Tibial nerve (tissue), 4 donors: Measurements from ENCODE around the gene ZNF746. TPM values are rescaled to one million over a fixed set of nuclear protein-coding genes. Genes with fewer than 3 reads are reported as not detected.

Experiments
- DNase-seq, 2 donors: peaks; one replicate each; pipeline ENCODE4 v3.0.0-alpha.2; 2019; ENCODE audit warnings: low spot score in 2 of 2
- H3K27ac ChIP-seq, 4 donors: fragments of 200-600 bp; sonication (generic) in 3 of 4; one replicate each; pipeline ENCODE4 v1.5.1; 2017 to 2019; ENCODE audit warnings: mild to moderate bottlenecking in 1 of 4
- H3K27me3 ChIP-seq, 2 donors: fragments of 200-600 bp; sonication (generic) in 1 of 2; one replicate each; pipeline versions ENCODE4 v1.5.1 to v1.6.0; 2017 to 2019
- H3K36me3 ChIP-seq, 3 donors: fragments of 200-600 bp; sonication (generic); one replicate each; pipeline ENCODE4 v1.5.1; 2018 to 2019
- H3K4me1 ChIP-seq, 4 donors: fragments of 200-600 bp; sonication (generic) in 3 of 4; one replicate each; pipeline ENCODE4 v1.5.1; 2017 to 2019
- H3K4me3 ChIP-seq, 4 donors: fragments of 200-600 bp; sonication (generic) in 3 of 4; one replicate each; pipeline ENCODE4 v1.5.1; 2017 to 2019; ENCODE audit warnings: mild to moderate bottlenecking in 1 of 4, moderate library complexity in 1 of 4
- H3K9me3 ChIP-seq, 4 donors: fragments of 200-600 bp; sonication (generic) in 3 of 4; one replicate each; pipeline ENCODE4 v1.5.1; 2017 to 2019
- CTCF ChIP-seq, 5 experiments: fragments of 200-600 bp in 3 of 5; fragments of 450-650 bp in 2 of 5; sonication (generic) in 3 of 5; IDR thresholded peaks; one replicate each; pipeline ENCODE4 v1.5.1; 2016 to 2019; ENCODE audit warnings: antibody characterized with exemption in 5 of 5, mild to moderate bottlenecking in 3 of 5, moderate library complexity in 2 of 5
- EP300 ChIP-seq, 2 donors: sonication (generic); formaldehyde crosslinking; IDR thresholded peaks; one replicate each; pipeline ENCODE4 v1.6.1; 2017; ENCODE audit warnings: antibody characterized with exemption in 2 of 2, mild to moderate bottlenecking in 1 of 2
- POLR2A ChIP-seq, 2 donors: fragments of 450-650 bp; IDR thresholded peaks; one replicate each; pipeline ENCODE4 v1.6.1; 2017; ENCODE audit warnings: antibody characterized with exemption in 2 of 2, mild to moderate bottlenecking in 2 of 2, moderate library complexity in 2 of 2
- WGBS, 2 donors: methylation state at CpG; one replicate each; pipeline ENCODE4 v1.1.5; 2018; 5-methylcytosine and 5-hydroxymethylcytosine counted together
- total RNA-seq, 4 donors: library from RNA; depleted of rRNA; stranded (reverse); fragments of >200 nt; gene quantifications; one replicate each; pipeline ENCODE4 v1.1.0, GENCODE V29; 2016

Gene ZNF746
- total RNA-seq, 4 donors from 2014 or later = 28.4 to 43.2 (median 32.9) TPM

DNA sequence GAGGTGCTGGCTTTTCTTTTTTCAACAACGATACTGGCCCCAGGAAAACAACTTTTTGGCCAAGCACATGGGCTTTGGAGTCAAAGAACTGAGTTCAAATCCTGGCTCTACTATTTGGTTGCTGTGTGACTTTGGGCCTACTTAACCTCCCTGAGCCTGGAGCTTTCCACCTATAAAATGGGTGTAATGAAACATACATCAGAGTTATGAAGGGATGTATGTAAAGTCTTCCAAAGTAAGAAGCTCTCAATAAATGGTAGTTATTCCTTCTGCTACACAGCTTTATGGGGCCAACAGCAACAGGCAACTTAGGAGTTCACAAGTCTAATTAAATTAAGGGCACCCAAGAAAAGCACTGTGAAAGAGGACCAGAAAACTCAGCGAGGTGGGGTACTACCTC lies 69.7 kb downstream of the ZNF746 start:
- no peak for DNase-seq
- Histone ChIP-seq H3K27ac (no peak overlapping the region), H3K36me3 (peaks cover 3 to 36% (median 11%) of the 10 kb centered on the region in 3 donors), H3K4me1 (peaks cover 0 to 8% (median 0%) of the 10 kb centered on the region in 4 donors), H3K27me3 (peaks cover 0 to 8% of the 10 kb centered on the region in 2 donors), H3K9me3 (no peaks in the 10 kb centered on the region), H3K4me3 (no peak overlapping the region)
- TF ChIP-seq CTCF (IDR thresholded peaks at IDR 0.05) (no peak), POLR2A (IDR thresholded peaks at IDR 0.05) (no peak), EP300 (IDR thresholded peaks at IDR 0.05) (no peak)
- 93 to 96% methylated on average over 2 of the region's 2 CpGs for WGBS, 2 donors

DNA sequence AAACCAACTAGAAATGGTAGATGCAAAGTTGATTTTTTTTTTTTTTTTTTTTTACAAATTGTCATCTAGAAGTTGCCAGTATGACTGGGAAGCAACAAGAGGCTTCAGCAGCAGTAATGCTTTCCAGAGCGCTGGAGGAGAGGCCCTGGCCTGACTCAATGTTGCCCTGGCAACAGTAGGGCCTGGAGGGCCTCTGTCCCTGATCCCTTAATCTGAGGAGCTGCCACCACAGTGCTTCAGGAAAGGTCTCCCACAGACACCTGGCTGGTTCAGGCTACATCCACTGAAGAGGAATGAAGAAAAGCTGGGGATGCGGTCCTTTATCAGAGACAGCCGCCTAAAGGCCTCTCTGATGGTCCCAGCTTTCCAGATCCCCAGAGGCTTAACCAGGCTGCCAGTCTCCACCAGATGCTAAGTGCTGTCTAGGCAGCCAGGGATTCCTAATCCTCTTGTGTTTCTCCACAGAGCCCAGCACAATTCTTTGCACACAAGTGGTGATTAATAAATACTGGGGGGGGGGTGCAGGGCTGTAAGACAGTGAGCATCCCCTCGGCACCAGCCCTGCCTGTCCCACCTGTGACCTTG lies 70.4 kb downstream of the ZNF746 start:
- DNase-seq = no peak
- Histone ChIP-seq H3K27me3 (peaks cover 0 to 11% of the 10 kb centered on the region in 2 donors), H3K4me3 (no peak overlapping the region), H3K4me1 (peaks cover 0 to 12% (median 2%) of the 10 kb centered on the region in 4 donors), H3K36me3 (peaks cover 3 to 29% (median 5%) of the 10 kb centered on the region in 3 donors), H3K9me3 (no peaks in the 10 kb centered on the region), H3K27ac (no peak overlapping the region)
- WGBS, 2 donors = 83 to 93% methylated on average over 4 of the region's 4 CpGs
- no peak for TF ChIP-seq CTCF (IDR thresholded peaks at IDR 0.05)
- TF ChIP-seq EP300 (IDR thresholded peaks at IDR 0.05) = no peak
- no peak for TF ChIP-seq POLR2A (IDR thresholded peaks at IDR 0.05)

DNA sequence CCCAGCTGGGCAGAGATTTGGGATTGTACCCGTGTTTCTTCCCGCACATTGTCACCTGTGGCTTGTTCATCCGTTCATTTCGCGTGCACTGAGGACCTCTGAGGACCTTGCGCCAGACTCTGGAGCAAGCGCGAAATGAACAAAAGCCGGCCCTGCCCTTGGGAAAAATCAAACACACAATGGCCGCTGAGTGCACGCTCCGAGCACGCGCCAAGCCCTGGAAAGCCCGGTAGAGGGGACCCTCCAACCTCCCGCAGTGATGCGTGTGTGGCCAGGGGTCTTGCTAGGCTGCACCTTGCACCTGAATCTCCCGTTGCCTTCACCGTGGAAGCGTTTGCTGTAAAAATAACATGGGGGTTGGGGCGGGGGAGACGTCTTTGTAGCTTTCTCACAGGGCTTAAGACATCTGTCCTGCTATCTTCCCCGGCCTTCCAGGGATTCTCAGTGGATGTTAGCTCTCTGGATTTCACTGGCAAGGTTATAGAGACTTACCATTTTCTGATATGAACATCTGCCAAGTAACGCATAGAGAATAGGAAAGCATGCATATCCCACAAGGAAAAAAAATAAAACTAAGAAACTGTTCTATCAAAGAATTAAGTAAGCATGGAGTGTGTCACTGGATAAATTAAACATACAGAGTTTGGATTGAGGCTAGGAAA lies 74.0 kb downstream of the ZNF746 start:
- no peaks in the 10 kb centered on the region for H3K9me3 ChIP-seq
- H3K27ac ChIP-seq = no peak overlapping the region
- H3K36me3 ChIP-seq = peaks cover 0 to 6% (median 0%) of the 10 kb centered on the region in 3 donors
- H3K4me1 ChIP-seq = peaks cover 0 to 18% (median 2%) of the 10 kb centered on the region in 4 donors
- 26 to 37% methylated on average over 24 of the region's 24 CpGs for WGBS, 2 donors
- peak overlapping the region in 1 of 4 donors; percentile 56 for H3K4me3 ChIP-seq
- DNase-seq = no peak
- TF ChIP-seq POLR2A (IDR thresholded peaks at IDR 0.05) = no peak
- no peak for TF ChIP-seq CTCF (IDR thresholded peaks at IDR 0.05)
- no peak for TF ChIP-seq EP300 (IDR thresholded peaks at IDR 0.05)
- H3K27me3 ChIP-seq = peaks cover 0 to 11% of the 10 kb centered on the region in 2 donors

- Histone ChIP-seq H3K9me3 (no peaks in the 10 kb centered on the region), H3K4me1 (peaks cover 0 to 18% (median 2%) of the 10 kb centered on the region in 4 donors), H3K27me3 (peaks cover 0 to 11% of the 10 kb centered on the region in 2 donors), H3K27ac (peak overlapping the region in 2 of 4 donors; percentile 9 to 32), H3K4me3 (peak overlapping the region; percentile 21 to 56 (median 44)), H3K36me3 (peaks cover 0 to 6% (median 0%) of the 10 kb centered on the region in 3 donors)
- TF ChIP-seq EP300 (IDR thresholded peaks at IDR 0.05) = no peak
- TF ChIP-seq CTCF (IDR thresholded peaks at IDR 0.05) = no peak
- TF ChIP-seq POLR2A (IDR thresholded peaks at IDR 0.05) = no peak
- DNase-seq = no peak
- 5 to 15% methylated on average over 21 to 35 of the region's 35 CpGs for WGBS, 2 donors
Measured at GRCh38 chr7:149422914-149423301, 74.7 kb downstream of the ZNF746 start.

Other genes starting within 250 kb of the ZNF746 start
- 10 to 100 TPM; 22.1 to 58.2 (median 31.2) TPM for gene ZNF783, start 235.6 kb downstream of the ZNF746 start, total RNA-seq
- 10 to 100 TPM in 2 of 4 donors, 1 to 10 TPM in 2; 7.3 to 12.2 (median 9.6) TPM for gene ZNF777, start 36.7 kb downstream of the ZNF746 start, total RNA-seq